Measurements from ENCODE around the gene MRAS. TPM values are rescaled to one million over a fixed set of nuclear protein-coding genes. Genes with fewer than 3 reads are reported as not detected.

Gene MRAS
- total RNA-seq, 1 experiment from 2014 or later, result 0.77 TPM

DNA sequence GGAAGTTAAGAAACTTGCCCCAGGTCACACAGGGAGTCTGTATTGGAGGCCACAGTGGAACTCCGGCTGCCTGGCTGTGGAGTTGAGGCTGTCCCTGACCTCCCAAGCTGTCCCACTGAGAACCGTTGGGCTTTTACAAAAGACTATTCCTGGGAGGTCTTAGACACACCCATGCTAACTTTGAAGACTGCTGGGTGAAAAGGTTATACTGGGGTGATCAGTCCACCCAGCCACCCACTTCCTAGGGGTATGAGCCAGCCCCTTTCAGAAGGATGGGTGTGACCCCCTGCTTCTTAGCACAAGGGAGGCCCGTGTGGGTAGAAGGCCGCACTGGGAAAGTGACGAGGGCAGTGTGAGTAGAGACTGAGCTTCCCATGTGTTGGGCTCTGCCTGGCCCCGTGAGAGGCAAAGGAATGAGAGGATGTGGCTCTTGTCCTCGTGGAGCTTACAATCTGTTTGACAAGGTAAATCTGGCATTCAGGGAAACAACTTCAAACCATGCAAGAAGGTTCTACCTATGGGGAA is 19.0 kb downstream of the MRAS start:
- intact Hi-C loops (cut with micrococcal nuclease; ENCODE audit: unreplicated experiment), result no loop called here
- Histone ChIP-seq H3K4me3 (ENCODE audit: low read depth, low read length, poor library complexity, severe bottlenecking) (no peak overlapping the region), H3K4me1 (ENCODE audit: insufficient read depth, low read length, poor library complexity, severe bottlenecking) (no peaks in the 10 kb centered on the region), H3K9me3 (ENCODE audit: low read depth, low read length, poor library complexity, severe bottlenecking) (no peaks in the 10 kb centered on the region), H3K27me3 (replicated peaks; ENCODE audit: insufficient read depth, low read depth, low read length, poor library complexity) (no peaks in the 10 kb centered on the region), H3K27ac (ENCODE audit: low read depth, low read length, poor library complexity, severe bottlenecking) (no peak overlapping the region), H3K36me3 (ENCODE audit: insufficient read depth, low read length, poor library complexity, severe bottlenecking) (no peaks in the 10 kb centered on the region)
- DNase-seq (ENCODE audit: low spot score), result no peak
- BruUV-seq (replicated peaks), result no TSS peak
- POLR2A ChIA-PET (ENCODE audit: low non-redundant PET), result interaction anchor here (0.6 kb wide), 1 partner anchor 901 kb away, joined by 3 read pairs; no protein-coding TSS in a partner anchor
- TF ChIP-seq EZH2 (IDR thresholded peaks at IDR 0.05; ENCODE audit: borderline replicate concordance, low read depth, low read length, poor library complexity, severe bottlenecking) (no peak), CTCF (conservative IDR thresholded peaks at IDR 0.05; ENCODE audit: low read depth, low read length) (no peak)
- CTCF ChIA-PET, result no interaction called here

GRCh38 chr3:138367911-138368310 is 19.5 kb downstream of the MRAS start:
- H3K9me3 ChIP-seq (ENCODE audit: low read depth, low read length, poor library complexity, severe bottlenecking), result no peaks in the 10 kb centered on the region
- H3K4me3 ChIP-seq (ENCODE audit: low read depth, low read length, poor library complexity, severe bottlenecking), result no peak overlapping the region
- ChIA-PET POLR2A (ENCODE audit: low non-redundant PET) (interaction anchor here (0.6 kb wide), 1 partner anchor 900 kb away, joined by 3 read pairs; no protein-coding TSS in a partner anchor), CTCF (no interaction called here)
- no peak for TF ChIP-seq EZH2 (IDR thresholded peaks at IDR 0.05; ENCODE audit: borderline replicate concordance, low read depth, low read length, poor library complexity, severe bottlenecking)
- no peak for TF ChIP-seq CTCF (conservative IDR thresholded peaks at IDR 0.05; ENCODE audit: low read depth, low read length)
- no peak overlapping the region for H3K27ac ChIP-seq (ENCODE audit: low read depth, low read length, poor library complexity, severe bottlenecking)
- no TSS peak for BruUV-seq (replicated peaks)
- no peaks in the 10 kb centered on the region for H3K27me3 ChIP-seq (replicated peaks; ENCODE audit: insufficient read depth, low read depth, low read length, poor library complexity)
- intact Hi-C loops (cut with micrococcal nuclease; ENCODE audit: unreplicated experiment), result no loop called here
- DNase-seq (ENCODE audit: low spot score), result no peak
- H3K36me3 ChIP-seq (ENCODE audit: insufficient read depth, low read length, poor library complexity, severe bottlenecking), result no peaks in the 10 kb centered on the region
- no peaks in the 10 kb centered on the region for H3K4me1 ChIP-seq (ENCODE audit: insufficient read depth, low read length, poor library complexity, severe bottlenecking)

DNA sequence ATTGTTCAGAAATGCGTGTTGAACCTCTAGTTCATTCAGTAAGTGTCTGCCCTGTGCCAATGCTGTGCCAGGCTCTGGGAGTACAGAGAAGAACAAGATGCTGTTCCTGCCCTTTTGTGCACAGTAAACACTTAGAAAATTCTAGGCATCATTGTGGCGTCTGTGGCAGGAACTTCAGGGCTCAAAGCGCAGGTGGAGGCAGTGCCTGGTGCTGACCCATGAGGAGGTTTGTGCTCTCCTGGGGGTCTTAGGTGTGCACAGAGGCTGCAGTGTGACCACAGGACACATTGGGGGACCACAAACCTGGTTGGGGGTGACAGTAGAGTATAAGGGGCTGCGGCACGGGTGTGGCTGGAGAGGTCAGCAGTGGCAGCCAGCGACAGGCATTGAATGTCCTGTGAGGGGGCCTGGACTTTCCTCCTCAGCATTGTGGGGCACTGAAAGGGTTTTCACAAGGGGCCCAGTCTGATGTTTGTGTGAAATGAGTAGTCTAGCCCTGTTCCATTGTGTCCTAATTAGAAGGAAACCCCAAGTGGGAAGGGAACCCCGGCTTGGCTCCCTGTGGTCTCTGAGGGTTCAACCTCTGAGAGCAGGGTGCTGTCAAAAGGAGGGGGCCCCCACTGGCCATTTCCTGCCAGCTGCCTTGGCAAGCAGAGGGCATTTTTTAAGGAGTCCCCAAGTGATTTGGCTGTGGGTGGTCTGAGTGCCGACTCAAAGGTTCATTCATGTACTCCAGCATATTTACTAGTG is 20.9 kb downstream of the MRAS start:
- Histone ChIP-seq H3K4me3 (ENCODE audit: low read depth, low read length, poor library complexity, severe bottlenecking) (no peak overlapping the region), H3K9me3 (ENCODE audit: low read depth, low read length, poor library complexity, severe bottlenecking) (no peaks in the 10 kb centered on the region), H3K36me3 (ENCODE audit: insufficient read depth, low read length, poor library complexity, severe bottlenecking) (no peaks in the 10 kb centered on the region), H3K4me1 (ENCODE audit: insufficient read depth, low read length, poor library complexity, severe bottlenecking) (no peaks in the 10 kb centered on the region), H3K27me3 (replicated peaks; ENCODE audit: insufficient read depth, low read depth, low read length, poor library complexity) (no peaks in the 10 kb centered on the region), H3K27ac (ENCODE audit: low read depth, low read length, poor library complexity, severe bottlenecking) (no peak overlapping the region)
- no peak for TF ChIP-seq CTCF (conservative IDR thresholded peaks at IDR 0.05; ENCODE audit: low read depth, low read length)
- TF ChIP-seq EZH2 (IDR thresholded peaks at IDR 0.05; ENCODE audit: borderline replicate concordance, low read depth, low read length, poor library complexity, severe bottlenecking), result no peak
- intact Hi-C loops (cut with micrococcal nuclease; ENCODE audit: unreplicated experiment), result no loop called here
- no TSS peak for BruUV-seq (replicated peaks)
- POLR2A ChIA-PET (ENCODE audit: low non-redundant PET), result no interaction called here
- DNase-seq (ENCODE audit: low spot score), result no peak
- CTCF ChIA-PET, result no interaction called here

Data from A673 (cell line).